ENCODE measurements around the gene ARHGAP22. TPM values are rescaled to one million over a fixed set of nuclear protein-coding genes. Genes with fewer than 3 reads are reported as not detected.

The ARHGAP22 gene
- polyA plus RNA-seq, 3 donors: 1.5 to 7.8 (median 1.9) TPM

- WGBS (ENCODE audit: insufficient coverage): 100% methylated on average over 2 of the region's 3 CpGs
- peaks cover 21% of the 10 kb centered on the region for H3K4me1 Mint-ChIP-seq
- no peak overlapping the region for H3K27ac ChIP-seq (ENCODE audit: low read depth in 1 of 2, low read length in 2 of 2)
- H3K9ac ChIP-seq (ENCODE audit: insufficient read depth, low read length, poor library complexity, severe bottlenecking): no peak overlapping the region
- H4K20me1 ChIP-seq (ENCODE audit: insufficient read depth, low read length): no peaks in the 10 kb centered on the region
- H3K4me3 ChIP-seq (replicated peaks in 1 of 3; ENCODE audit: low read depth in 2 of 3, low read length in 3 of 3): no peak overlapping the region
- H3K9me3 ChIP-seq (replicated peaks in 1 of 2; ENCODE audit: control insufficient read depth in 1 of 2, insufficient read depth in 1 of 2, low read length in 2 of 2): no peaks in the 10 kb centered on the region
- H3K27me3 ChIP-seq (ENCODE audit: control insufficient read depth in 2 of 2, insufficient read depth in 2 of 2, low read length in 2 of 2): peaks cover 0 to 3% of the 10 kb centered on the region in 2 donors
- H3K4me2 ChIP-seq (replicated peaks; ENCODE audit: extremely low read depth, low read length, poor library complexity, severe bottlenecking): no peak overlapping the region
- H3K27ac Mint-ChIP-seq: no peak overlapping the region
- no peak for DNase-seq
- no peak overlapping the region for H3K4me3 Mint-ChIP-seq
- no peak for TF ChIP-seq CTCF (IDR thresholded peaks at IDR 0.05)
- no peak overlapping the region for H2AFZ ChIP-seq (ENCODE audit: insufficient read depth, low read depth, low read length, poor library complexity, severe bottlenecking)
- intact Hi-C loops (cut with micrococcal nuclease): loop anchor here in 1 of 2 donors (10.0 kb wide), 1 partner anchor 54 kb away; no protein-coding TSS in a partner anchor
- H3K36me3 ChIP-seq (replicated peaks in 1 of 2; ENCODE audit: control insufficient read depth in 1 of 2, insufficient read depth in 2 of 2, low read length in 2 of 2): no peaks in the 10 kb centered on the region
- H3K9me3 Mint-ChIP-seq: peaks cover 0 to 1% (median 0%) of the 10 kb centered on the region in 7 donors
- H3K36me3 Mint-ChIP-seq: peaks cover 4 to 5% of the 10 kb centered on the region in 2 donors
- peaks cover 25 to 26% of the 10 kb centered on the region in 2 donors for H3K4me1 ChIP-seq (ENCODE audit: control insufficient read depth in 1 of 2, insufficient read depth in 2 of 2, low read length in 2 of 2)
- H3K79me2 ChIP-seq (ENCODE audit: insufficient read depth, low read length): no peaks in the 10 kb centered on the region
- peaks cover 9 to 15% (median 11%) of the 10 kb centered on the region in 3 donors for H3K27me3 Mint-ChIP-seq (ENCODE audit: low read depth in 3 of 3)
Measured at GRCh38 chr10:48600645-48601505, 4.0 kb downstream of the ARHGAP22 start.

- H3K36me3 Mint-ChIP-seq: peaks cover 4 to 5% of the 10 kb centered on the region in 2 donors
- Histone ChIP-seq H3K27me3 (ENCODE audit: control insufficient read depth in 2 of 2, insufficient read depth in 2 of 2, low read length in 2 of 2) (peaks cover 0 to 3% of the 10 kb centered on the region in 2 donors), H3K4me1 (ENCODE audit: control insufficient read depth in 1 of 2, insufficient read depth in 2 of 2, low read length in 2 of 2) (peaks cover 14 to 15% of the 10 kb centered on the region in 2 donors), H4K20me1 (ENCODE audit: insufficient read depth, low read length) (no peaks in the 10 kb centered on the region), H3K4me3 (replicated peaks in 1 of 3; ENCODE audit: low read depth in 2 of 3, low read length in 3 of 3) (no peak overlapping the region), H3K9me3 (replicated peaks in 1 of 2; ENCODE audit: control insufficient read depth in 1 of 2, insufficient read depth in 1 of 2, low read length in 2 of 2) (no peaks in the 10 kb centered on the region), H3K79me2 (ENCODE audit: insufficient read depth, low read length) (no peaks in the 10 kb centered on the region), H3K36me3 (replicated peaks in 1 of 2; ENCODE audit: control insufficient read depth in 1 of 2, insufficient read depth in 2 of 2, low read length in 2 of 2) (no peaks in the 10 kb centered on the region), H3K27ac (ENCODE audit: low read depth in 1 of 2, low read length in 2 of 2) (no peak overlapping the region), H3K9ac (ENCODE audit: insufficient read depth, low read length, poor library complexity, severe bottlenecking) (no peak overlapping the region), H3K4me2 (replicated peaks; ENCODE audit: extremely low read depth, low read length, poor library complexity, severe bottlenecking) (no peak overlapping the region), H2AFZ (ENCODE audit: insufficient read depth, low read depth, low read length, poor library complexity, severe bottlenecking) (no peak overlapping the region)
- intact Hi-C loops (cut with micrococcal nuclease): loop anchor here in 1 of 2 donors (10.0 kb wide), 1 partner anchor 55 kb away; no protein-coding TSS in a partner anchor
- H3K27ac Mint-ChIP-seq: no peak overlapping the region
- H3K27me3 Mint-ChIP-seq (ENCODE audit: low read depth in 3 of 3): peaks cover 9 to 17% (median 10%) of the 10 kb centered on the region in 3 donors
- no peak for TF ChIP-seq CTCF (IDR thresholded peaks at IDR 0.05)
- WGBS (ENCODE audit: insufficient coverage): 100% methylated on average over 1 of the region's 2 CpGs
- peaks cover 0 to 1% (median 0%) of the 10 kb centered on the region in 7 donors for H3K9me3 Mint-ChIP-seq
- no peak for DNase-seq
- peaks cover 11% of the 10 kb centered on the region for H3K4me1 Mint-ChIP-seq
- H3K4me3 Mint-ChIP-seq: no peak overlapping the region
Measured at GRCh38 chr10:48599830-48600134, 5.1 kb downstream of the ARHGAP22 start.

All from CD14-positive monocyte (primary cell).